H9 (cell line): ENCODE results near the gene MAP7D3. TPM values are rescaled to one million over a fixed set of nuclear protein-coding genes. Genes with fewer than 3 reads are reported as not detected.

Experiments used
- DNase-seq: peaks from one replicate; pipeline ENCODE4 v3.0.0-alpha.2; 2017
- H2AFZ ChIP-seq: one replicate; pipeline ENCODE4 v1.6.1; 2013; ENCODE audit warnings: mild to moderate bottlenecking, low read length, control low read depth, moderate library complexity
- H2AK5ac ChIP-seq: 2 replicates; pipeline ENCODE4 v1.6.1; 2013; ENCODE audit warnings: low read length, control low read depth, mixed read lengths; ENCODE audit not compliant: insufficient read length
- H2BK120ac ChIP-seq: one replicate; pipeline ENCODE4 v1.6.1; 2013; ENCODE audit warnings: low read depth, mild to moderate bottlenecking, low read length, control low read depth, inconsistent platforms; ENCODE audit not compliant: poor library complexity, severe bottlenecking
- H2BK12ac ChIP-seq: 2 replicates; pipeline ENCODE4 v1.6.1; 2013; ENCODE audit warnings: low read length, control low read depth, mixed read lengths, low read depth; ENCODE audit not compliant: insufficient read length
- H2BK15ac ChIP-seq: 2 replicates; pipeline ENCODE4 v1.6.1; 2013; ENCODE audit warnings: low read depth, low read length, control low read depth
- H2BK20ac ChIP-seq: one replicate; pipeline ENCODE4 v1.6.1; 2013; ENCODE audit warnings: low read depth, mild to moderate bottlenecking, low read length, control low read depth, inconsistent platforms; ENCODE audit not compliant: poor library complexity, severe bottlenecking
- H2BK5ac ChIP-seq: 2 replicates; pipeline ENCODE4 v1.6.1; 2013; ENCODE audit warnings: low read length, control low read depth, mixed read lengths; ENCODE audit not compliant: insufficient read length
- H3K14ac ChIP-seq: 2 replicates; pipeline ENCODE4 v1.6.1; 2013; ENCODE audit warnings: low read length, control low read depth; ENCODE audit not compliant: insufficient read depth
- H3K18ac ChIP-seq: 2 replicates; pipeline ENCODE4 v1.6.1; 2013; ENCODE audit warnings: low read depth, mild to moderate bottlenecking, mixed read lengths, low read length, control low read depth; ENCODE audit not compliant: insufficient read length
- H3K23ac ChIP-seq: 2 replicates; pipeline ENCODE4 v1.6.1; 2013; ENCODE audit warnings: low read length, control low read depth, mixed read lengths, low read depth; ENCODE audit not compliant: insufficient read length
- H3K23me2 ChIP-seq: 2 replicates; pipeline ENCODE4 v1.6.1; 2013; ENCODE audit warnings: low read depth, mild to moderate bottlenecking, mixed read lengths, low read length, control low read depth; ENCODE audit not compliant: insufficient read length, poor library complexity, severe bottlenecking
- H3K27ac ChIP-seq: 2 replicates; pipeline ENCODE4 v1.5.1; 2013; ENCODE audit warnings: low read length, control low read depth, mixed read lengths, low read depth; ENCODE audit not compliant: insufficient read length
- H3K27me3 ChIP-seq: 2 replicates; pipeline ENCODE4 v1.6.1; 2013; ENCODE audit warnings: low read length, control low read depth, inconsistent platforms; ENCODE audit not compliant: insufficient read depth
- H3K4ac ChIP-seq: 2 replicates; pipeline ENCODE4 v1.6.1; 2013; ENCODE audit warnings: low read depth, mild to moderate bottlenecking, control low read depth, inconsistent platforms, low read length, moderate library complexity
- H3K4me1 ChIP-seq: 2 replicates; pipeline ENCODE4 v1.6.1; 2013; ENCODE audit warnings: low read length, control low read depth, inconsistent platforms; ENCODE audit not compliant: insufficient read depth
- H3K4me2 ChIP-seq: 2 replicates; pipeline ENCODE4 v1.6.1; 2013; ENCODE audit warnings: low read length, control low read depth, mixed read lengths; ENCODE audit not compliant: insufficient read length, insufficient read depth
- H3K56ac ChIP-seq: 2 replicates; pipeline ENCODE4 v1.6.1; 2013; ENCODE audit warnings: low read depth, mild to moderate bottlenecking, mixed read lengths, low read length, control low read depth; ENCODE audit not compliant: insufficient read length
- H3K79me1 ChIP-seq: 2 replicates; pipeline ENCODE4 v1.6.1; 2013; ENCODE audit warnings: low read depth, mild to moderate bottlenecking, moderate library complexity, low read length, control low read depth, inconsistent platforms; ENCODE audit not compliant: insufficient read depth, poor library complexity, severe bottlenecking
- H3K79me2 ChIP-seq: 2 replicates; pipeline ENCODE4 v1.6.1; 2013; ENCODE audit warnings: low read length, control low read depth, inconsistent platforms; ENCODE audit not compliant: insufficient read depth
- H3K9ac ChIP-seq: 2 replicates; pipeline ENCODE4 v1.6.1; 2013; ENCODE audit warnings: low read length, control low read depth, mixed read lengths; ENCODE audit not compliant: insufficient read length; ENCODE audit errors: extremely low read depth
- H3K9me3 ChIP-seq: one replicate; pipeline ENCODE4 v1.6.1; 2013; ENCODE audit warnings: low read depth, low read length, inconsistent platforms; ENCODE audit not compliant: control insufficient read depth
- H3T11ph ChIP-seq: one replicate; pipeline ENCODE4 v1.6.1; 2013; ENCODE audit warnings: mild to moderate bottlenecking, low read length, control low read depth, inconsistent platforms
- H4K20me1 ChIP-seq: one replicate; pipeline ENCODE4 v1.6.1; 2013; ENCODE audit not compliant: control insufficient read depth, insufficient read length, insufficient read depth
- H4K5ac ChIP-seq: 2 replicates; pipeline ENCODE4 v1.6.1; 2013; ENCODE audit warnings: low read depth, mild to moderate bottlenecking, mixed read lengths, low read length, control low read depth; ENCODE audit not compliant: insufficient read length
- H4K8ac ChIP-seq: replicated peaks from 2 replicates; pipeline ENCODE4 v1.6.1; 2013; ENCODE audit warnings: low read length, control low read depth, mixed read lengths, low read depth; ENCODE audit not compliant: insufficient read length
- H4K91ac ChIP-seq: 2 replicates; pipeline ENCODE4 v1.6.1; 2013; ENCODE audit warnings: low read depth, mild to moderate bottlenecking, moderate library complexity, mixed read lengths, low read length, control low read depth; ENCODE audit not compliant: insufficient read length
- H3K27ac Mint-ChIP-seq, 3 experiments: 2 replicates in 2 of 3; 3 replicates in 1 of 3; pipeline ENCODE4 v1.8.0; 2020 to 2021; ENCODE audit warnings: mixed read lengths in 3 of 3, mild to moderate bottlenecking in 1 of 3, moderate library complexity in 1 of 3
- H3K27me3 Mint-ChIP-seq: 2 replicates; pipeline ENCODE4 v1.8.0; 2021; ENCODE audit warnings: low read depth, mild to moderate bottlenecking, moderate library complexity, mixed read lengths
- H3K36me3 Mint-ChIP-seq, 3 experiments: 2 replicates in 2 of 3; 3 replicates in 1 of 3; pipeline ENCODE4 v1.8.0; 2020 to 2021; ENCODE audit warnings: low read depth in 3 of 3, mixed read lengths in 3 of 3; ENCODE audit not compliant: insufficient read depth in 1 of 3
- H3K4me1 Mint-ChIP-seq, 2 experiments: 2 replicates each; pipeline ENCODE4 v1.8.0; 2020; ENCODE audit warnings: mixed read lengths in 2 of 2
- H3K4me3 Mint-ChIP-seq, 2 experiments: 2 replicates in 1 of 2; 3 replicates in 1 of 2; pipeline ENCODE4 v1.8.0; 2020 to 2021; ENCODE audit warnings: mild to moderate bottlenecking in 2 of 2, mixed read lengths in 2 of 2, moderate library complexity in 1 of 2
- H3K9me3 Mint-ChIP-seq, 2 experiments: 2 replicates in 1 of 2; 3 replicates in 1 of 2; pipeline ENCODE4 v1.8.0; 2020; ENCODE audit warnings: mild to moderate bottlenecking in 2 of 2, mixed read lengths in 2 of 2, moderate library complexity in 1 of 2
- CTCF ChIP-seq: fragments of 200-600 bp; sonication (generic); conservative IDR thresholded peaks from 3 replicates; pipeline ENCODE4 v1.8.0; 2021; ENCODE audit warnings: antibody characterized with exemption, mild to moderate bottlenecking
- WGBS: extraction: QIAGEN DNeasy Blood & Tissue Kit; methylation state at CpG from one replicate; pipeline ENCODE4 v1.1.7; 2013; ENCODE audit warnings: missing lambda C conversion rate, low lambda C conversion rate, mixed read lengths; ENCODE audit not compliant: insufficient read length; ENCODE audit errors: extremely low coverage; 5-methylcytosine and 5-hydroxymethylcytosine counted together
- total RNA-seq: library from RNA; stranded (reverse); gene quantifications from 2 replicates; pipeline ENCODE4 v1.2.1, GENCODE V29; 2021

The MAP7D3 gene
- total RNA-seq, 1 experiment from 2014 or later = 15.2 TPM

GRCh38 chrX:136272325-136272724 lies 21.1 kb upstream of the MAP7D3 start:
- Histone ChIP-seq H3K27ac (no peak overlapping the region), H2BK5ac (no peak overlapping the region), H3K23me2 (no peaks in the 10 kb centered on the region), H3K79me1 (no peaks in the 10 kb centered on the region), H2BK20ac (no peak overlapping the region), H2BK120ac (no peak overlapping the region), H3K56ac (no peak overlapping the region), H3T11ph (no peak overlapping the region), H3K9me3 (peaks cover 14% of the 10 kb centered on the region), H4K91ac (no peak overlapping the region), H4K8ac (no peak overlapping the region), H2AFZ (no peak overlapping the region), H4K5ac (no peak overlapping the region), H3K18ac (no peak overlapping the region), H3K4me2 (no peak overlapping the region), H3K27me3 (no peaks in the 10 kb centered on the region), H2BK15ac (no peak overlapping the region), H3K23ac (no peak overlapping the region), H3K4ac (no peak overlapping the region), H2BK12ac (no peak overlapping the region), H3K9ac (no peak overlapping the region), H3K79me2 (no peaks in the 10 kb centered on the region), H3K4me1 (no peaks in the 10 kb centered on the region), H4K20me1 (no peaks in the 10 kb centered on the region), H2AK5ac (no peak overlapping the region), H3K14ac (no peak overlapping the region)
- peaks cover 59 to 78% of the 10 kb centered on the region in 2 experiments for H3K9me3 Mint-ChIP-seq
- no CpG with 5 or more reads among the region's 1 CpG for WGBS
- peak; percentile 27; the same call in 2 of the 3 replicates for TF ChIP-seq CTCF
- H3K4me1 Mint-ChIP-seq = no peaks in the 10 kb centered on the region
- 0 out of 7 replicates have a peak, but pooled peaks cover 0 to 4% (median 0%) of the 10 kb centered on the region in 3 experiments for H3K36me3 Mint-ChIP-seq
- H3K27me3 Mint-ChIP-seq = peaks cover 13% of the 10 kb centered on the region
- no peak overlapping the region for H3K27ac Mint-ChIP-seq
- no peak overlapping the region for H3K4me3 Mint-ChIP-seq
- no peak for DNase-seq
